Measurements from ENCODE around the gene XPR1.
"Not testable (repeated sequence)": the region's sequence is repeated elsewhere in the genome, so short reads cannot be mapped to it uniquely, and the experiment has no call there.

Gene XPR1

GRCh38 chr1:180644526-180645192 lies 12.8 kb downstream of the XPR1 start:
- no peak for DNase-seq

- DNase-seq = not testable (repeated sequence)
Observed at GRCh38 chr1:180645261-180645660, 13.4 kb downstream of the XPR1 start.

DNA sequence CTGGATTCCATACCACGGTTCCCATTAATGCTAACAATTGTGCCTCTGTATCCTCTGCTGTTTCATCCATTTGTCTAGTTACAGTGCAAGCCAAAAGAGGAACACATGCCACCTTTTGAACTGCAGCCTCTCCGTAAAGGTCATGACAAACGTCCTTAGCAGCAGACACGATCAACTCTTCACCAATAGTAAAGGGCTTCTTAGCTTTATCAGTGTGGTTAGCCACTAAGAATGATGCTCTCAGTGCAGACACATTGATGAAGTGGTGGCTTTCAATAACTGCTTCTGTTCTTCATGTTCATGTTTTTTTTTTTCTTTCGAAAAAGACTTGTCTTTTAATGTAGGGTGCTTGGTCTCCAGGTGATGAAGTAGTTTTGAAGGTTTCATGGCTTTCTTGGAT lies 14.3 kb downstream of the XPR1 start:
- DNase-seq = no peak

DNA sequence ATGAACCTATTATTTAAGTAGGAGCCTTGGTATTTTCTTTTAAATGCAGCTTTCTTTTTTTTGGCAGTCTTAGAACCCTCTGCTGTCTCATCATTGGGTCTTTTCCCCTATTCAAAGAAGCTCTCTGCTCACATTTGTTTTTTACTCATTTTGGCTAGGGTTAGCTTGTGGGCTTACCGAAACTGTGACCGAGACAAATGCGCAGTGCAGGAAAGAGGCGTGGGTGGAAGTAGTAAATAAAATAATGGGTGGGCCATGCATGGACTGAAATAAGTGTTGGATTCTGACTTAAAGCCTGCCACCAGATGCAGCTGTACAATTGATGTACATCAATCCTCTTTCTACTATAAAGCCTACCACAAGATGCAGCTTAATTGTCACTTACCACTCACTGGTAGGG lies 14.7 kb downstream of the XPR1 start:
- no peak for DNase-seq

DNA sequence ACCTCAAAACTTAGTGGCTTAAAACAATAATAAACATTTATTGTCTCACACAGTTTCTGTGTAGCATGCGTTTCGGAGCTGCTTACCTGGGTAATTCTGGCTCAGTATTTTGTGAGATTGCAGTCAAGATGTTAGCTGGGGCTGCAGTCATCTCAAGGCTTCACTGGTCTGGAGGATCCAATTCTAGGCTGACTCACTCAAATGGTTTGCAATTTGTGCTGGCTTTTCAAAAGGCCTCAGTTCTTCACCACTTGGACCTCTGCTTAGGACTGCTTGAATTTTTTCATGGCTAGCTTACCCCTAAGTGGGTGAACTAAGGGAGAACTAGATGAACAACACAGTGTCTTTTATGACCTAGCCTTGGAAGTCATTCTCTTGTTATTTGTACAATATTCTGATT lies 21.0 kb downstream of the XPR1 start:
- DNase-seq = no peak

DNA sequence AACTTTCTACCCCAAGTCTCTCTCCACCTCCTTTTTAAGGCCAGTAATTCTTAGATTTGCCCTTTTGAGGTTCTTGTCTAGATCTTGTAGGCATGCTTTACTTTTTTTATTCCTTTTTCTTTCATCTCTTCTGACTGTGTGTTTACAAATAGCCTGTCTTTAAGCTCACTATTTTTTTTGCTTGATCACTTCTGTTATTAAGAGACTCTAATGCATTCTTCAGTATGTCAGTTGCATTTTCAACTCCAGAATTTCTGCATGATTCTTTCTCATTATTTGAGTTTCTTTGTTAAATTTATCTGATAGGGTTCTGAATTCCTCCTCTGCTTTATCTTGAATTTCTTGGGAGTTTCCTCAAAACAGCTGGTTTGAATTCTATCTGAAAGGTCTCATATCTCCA lies 30.9 kb downstream of the XPR1 start:
- no peak for DNase-seq

- no peak for DNase-seq
Observed at GRCh38 chr1:180670681-180671080, 38.9 kb downstream of the XPR1 start.

DNA sequence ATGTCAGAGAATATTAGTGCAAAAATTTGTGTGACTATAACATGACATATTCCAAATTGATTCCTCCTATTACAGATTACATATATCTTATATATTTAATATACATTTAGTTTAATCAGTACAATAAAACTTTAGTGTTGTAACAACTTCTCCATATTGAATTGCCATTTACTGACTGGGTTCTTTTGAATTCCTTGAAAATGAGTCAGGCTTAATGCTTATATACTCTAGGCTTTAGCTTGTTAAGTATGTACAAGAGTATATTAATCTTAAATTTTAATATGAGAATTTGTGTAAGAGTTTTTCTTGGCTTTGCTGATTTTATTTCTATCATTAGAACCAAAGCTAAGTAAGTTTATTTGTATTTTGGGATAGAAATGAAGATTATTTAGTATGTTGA lies 40.3 kb downstream of the XPR1 start:
- DNase-seq = no peak

DNA sequence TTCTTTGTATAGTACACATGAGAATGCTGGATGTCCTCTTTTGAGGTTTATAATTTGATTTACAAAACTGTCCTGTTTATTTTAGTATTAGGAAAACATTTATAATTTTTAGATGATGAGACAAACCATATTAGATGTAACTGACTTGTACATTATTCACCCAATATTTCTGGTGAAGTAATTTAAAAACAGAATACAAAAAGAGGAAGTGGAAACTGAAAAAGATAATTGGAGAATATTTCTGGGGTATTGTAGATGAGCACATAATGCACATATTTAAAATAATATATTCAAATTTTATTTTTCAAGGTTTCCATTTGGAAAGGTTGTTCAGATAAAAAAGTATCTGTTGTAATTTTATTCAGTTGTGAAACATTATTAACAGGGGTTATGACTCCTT lies 40.7 kb downstream of the XPR1 start:
- no peak for DNase-seq

- DNase-seq = no peak
Observed at GRCh38 chr1:180674603-180675530, 43.0 kb downstream of the XPR1 start.

DNA sequence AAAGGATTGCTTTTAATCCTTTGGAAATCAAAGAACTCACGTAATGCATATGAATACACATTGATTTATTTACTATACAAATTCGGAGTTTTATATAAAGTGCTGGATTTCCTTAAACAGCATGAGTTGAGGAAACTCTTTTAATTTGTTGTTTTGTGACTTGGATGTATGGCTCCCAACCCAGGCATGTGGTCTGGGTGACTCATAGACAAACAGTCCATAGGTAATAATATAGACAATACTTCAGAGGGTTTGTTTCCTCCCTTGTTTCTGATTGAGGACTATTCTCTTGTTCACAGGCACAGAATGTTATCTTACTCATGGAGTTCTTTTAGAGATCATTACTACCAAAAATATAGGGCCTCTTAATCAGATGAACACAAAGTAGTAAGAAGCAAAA lies 43.8 kb downstream of the XPR1 start:
- no peak for DNase-seq

DNA sequence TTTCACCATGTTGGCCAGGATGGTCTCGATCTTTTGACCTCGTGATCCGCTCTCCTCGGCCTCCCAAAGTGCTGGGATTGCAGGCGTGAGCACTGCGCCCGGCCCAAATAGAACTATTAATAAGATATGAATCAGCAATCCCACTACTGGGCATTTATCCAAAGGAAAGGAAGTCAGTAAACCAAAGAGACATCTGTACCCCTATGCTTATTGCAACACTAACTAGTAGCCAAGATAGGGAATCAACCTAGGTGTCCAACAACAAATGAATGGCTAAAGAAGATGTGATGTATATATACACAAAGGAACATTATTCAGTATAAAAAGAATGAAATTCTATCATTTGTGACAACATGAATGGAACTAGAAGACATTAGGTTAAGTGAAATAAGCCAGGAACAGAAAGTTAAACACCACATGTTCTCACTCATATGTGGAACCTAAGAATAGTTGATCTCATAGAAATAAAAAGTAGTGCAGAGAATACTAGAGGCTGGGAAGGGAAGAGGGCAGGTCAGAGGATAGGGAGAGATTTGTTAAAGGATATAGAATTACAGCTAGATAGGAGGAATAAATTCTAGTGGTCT lies 48.8 kb downstream of the XPR1 start:
- no peak for DNase-seq

DNA sequence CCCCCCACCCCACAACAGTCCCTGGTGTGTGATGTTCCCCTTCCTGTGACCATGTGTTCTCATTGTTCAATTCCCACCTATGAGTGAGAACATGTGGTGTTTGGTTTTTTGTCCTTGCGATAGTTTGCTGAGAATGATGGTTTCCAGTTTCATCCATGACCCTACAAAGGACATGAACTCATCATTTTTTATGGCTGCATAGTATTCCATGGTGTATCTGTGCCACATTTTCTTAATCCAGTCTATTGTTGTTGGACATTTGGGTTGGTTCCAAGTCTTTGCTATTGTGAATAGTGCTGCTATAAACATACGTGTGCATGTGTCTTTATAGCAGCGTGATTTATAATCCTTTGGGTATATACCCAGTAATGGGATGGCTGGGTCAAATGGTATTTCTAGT lies 51.3 kb downstream of the XPR1 start:
- not testable (repeated sequence) for DNase-seq

DNA sequence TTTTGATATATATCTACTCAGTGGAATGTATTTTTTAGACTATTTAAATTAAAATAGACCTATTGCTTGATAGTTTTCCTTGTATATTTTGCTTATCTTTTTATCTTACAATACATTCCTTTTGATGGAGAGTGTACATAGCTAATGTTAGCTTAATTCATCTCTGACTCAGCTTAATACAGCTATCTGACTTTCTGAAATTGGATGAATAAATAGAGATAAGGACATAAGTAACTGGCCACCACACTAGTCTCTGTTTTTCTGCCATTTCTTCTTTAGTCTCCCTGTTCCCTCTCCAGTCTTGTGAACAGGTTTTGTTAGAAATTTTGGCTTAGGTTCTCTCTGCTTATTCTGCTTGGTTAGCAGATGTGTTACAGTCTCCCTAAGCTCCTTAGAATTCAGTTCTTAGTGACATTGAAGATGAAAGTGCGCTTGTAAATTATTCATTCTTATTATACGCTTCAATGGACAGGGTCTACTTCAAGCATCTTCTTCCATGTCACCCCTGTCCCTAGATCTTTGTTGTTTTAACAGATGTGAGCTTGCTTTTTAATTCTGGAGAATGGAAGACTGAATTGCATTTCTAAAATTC lies 59.6 kb downstream of the XPR1 start:
- DNase-seq = peak; percentile 16

- peak; percentile 13 for DNase-seq
Observed at GRCh38 chr1:180693564-180694244, 61.9 kb downstream of the XPR1 start.

DNA sequence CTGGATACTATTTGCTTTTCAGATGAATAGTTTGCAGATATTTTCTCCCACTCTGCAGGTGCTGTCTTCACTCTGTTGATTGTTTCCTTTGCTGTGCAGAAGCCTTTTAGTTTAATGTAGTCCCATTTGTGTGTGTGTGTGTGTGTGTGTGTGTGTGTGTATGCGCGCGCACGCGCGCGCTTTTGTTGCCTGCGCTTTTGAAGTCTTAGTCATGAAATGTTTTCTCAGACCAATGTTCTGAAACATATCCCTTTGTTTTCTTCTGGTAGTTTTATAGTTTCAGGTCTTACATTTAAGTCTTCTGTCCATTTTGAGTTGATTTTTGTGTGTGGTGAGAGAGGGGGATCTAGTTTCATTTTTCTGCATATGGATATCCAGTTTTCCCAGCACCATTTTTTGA lies 63.5 kb downstream of the XPR1 start:
- DNase-seq = no peak

DNA sequence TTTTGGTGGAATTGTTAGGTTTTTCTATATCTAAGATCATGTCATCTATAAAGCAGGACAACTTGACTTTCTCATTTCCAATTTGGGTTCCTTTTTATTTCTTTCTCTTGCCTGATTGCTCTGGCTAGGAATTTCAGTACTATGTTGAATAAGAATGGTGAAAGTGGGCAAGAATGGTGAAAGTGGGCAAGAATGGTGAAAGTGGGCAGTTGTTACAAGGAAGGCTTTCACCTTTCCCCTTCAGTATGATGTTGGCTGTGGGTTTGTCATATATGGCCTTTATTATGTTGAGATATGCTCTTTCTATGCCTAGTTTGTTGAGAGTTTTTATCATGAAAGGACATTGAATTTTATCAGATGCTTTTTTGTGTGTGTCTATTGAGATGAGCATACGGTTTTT lies 64.5 kb downstream of the XPR1 start:
- no peak for DNase-seq

GRCh38 chr1:180698580-180698979 lies 66.8 kb downstream of the XPR1 start:
- no peak for DNase-seq

GRCh38 chr1:180702376-180702775 lies 70.6 kb downstream of the XPR1 start:
- DNase-seq = not testable (repeated sequence)

DNA sequence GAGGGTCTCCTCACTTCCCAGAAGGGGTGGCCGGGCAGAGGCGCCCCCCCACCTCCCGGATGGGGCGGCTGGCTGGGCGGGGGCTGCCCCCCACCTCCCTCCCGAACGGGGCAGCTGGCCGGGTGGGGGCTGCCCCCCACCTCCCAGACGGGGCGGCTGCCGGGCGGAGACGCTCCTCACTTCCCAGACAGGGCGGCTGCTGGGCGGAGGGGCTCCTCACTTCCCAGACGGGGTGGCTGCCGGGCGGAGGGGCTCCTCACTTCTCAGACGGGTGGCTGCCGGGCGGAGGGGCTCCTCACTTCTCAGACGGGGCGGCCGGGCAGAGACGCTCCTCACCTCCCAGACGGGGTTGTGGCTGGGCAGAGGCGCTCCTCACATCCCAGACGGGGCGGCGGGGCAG lies 78.9 kb downstream of the XPR1 start:
- DNase-seq = not testable (repeated sequence)

DNA sequence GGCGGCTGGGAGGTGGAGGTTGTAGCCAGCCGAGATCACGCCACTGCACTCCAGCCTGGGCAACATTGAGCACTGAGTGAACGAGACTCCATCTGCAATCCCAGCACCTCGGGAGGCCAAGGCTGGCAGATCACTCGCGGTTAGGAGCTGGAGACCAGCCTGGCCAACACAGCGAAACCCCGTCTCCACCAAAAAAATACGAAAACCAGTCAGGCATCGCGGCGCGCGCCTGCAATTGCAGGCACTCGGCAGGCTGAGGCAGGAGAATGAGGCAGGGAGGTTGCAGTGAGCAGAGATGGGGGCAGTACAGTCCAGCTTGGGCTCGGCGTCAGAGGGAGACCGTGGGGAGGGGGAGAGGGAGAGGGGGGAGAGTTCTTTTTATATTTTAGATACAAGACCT lies 79.4 kb downstream of the XPR1 start:
- not testable (repeated sequence) for DNase-seq

DNA sequence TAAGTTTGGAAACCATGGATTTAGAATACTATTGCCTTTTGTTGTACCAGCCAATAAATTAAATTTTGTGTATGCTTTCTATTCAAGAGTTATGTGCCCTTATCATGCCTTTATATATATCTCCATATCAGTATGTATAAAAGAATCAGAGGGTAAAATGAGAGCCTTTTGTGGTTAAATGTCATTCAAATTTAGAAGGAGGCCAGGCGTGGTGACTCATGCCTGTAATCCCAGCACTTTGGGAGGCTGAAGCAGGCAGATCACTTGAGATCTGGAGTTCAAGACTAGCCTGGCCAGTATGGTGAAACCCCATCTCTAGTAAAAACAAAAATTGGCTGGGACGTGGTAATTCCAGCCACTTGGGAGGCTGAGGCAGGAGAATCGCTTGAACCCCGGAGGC lies 88.9 kb downstream of the XPR1 start:
- DNase-seq = no peak

GRCh38 chr1:180722586-180722985 lies 90.8 kb downstream of the XPR1 start:
- no peak for DNase-seq

All from NCI-H82 (cell line).